ENCODE measurements around the gene NECTIN4.

GRCh38 chr1:161031874-161032273 is 57.5 kb downstream of the NECTIN4 start:
- TF ChIP-seq CTCF (conservative IDR thresholded peaks at IDR 0.05 in 1 of 2, IDR thresholded peaks at IDR 0.05 in 1 of 2; ENCODE audit: extremely low read depth in 1 of 2, insufficient read depth in 1 of 2, low read depth in 1 of 2, low read length in 2 of 2) (no peak), EZH2 (IDR thresholded peaks at IDR 0.05; ENCODE audit: borderline replicate concordance, low read length) (no peak)

Data from mammary epithelial cell (primary cell).